BJ (cell line): ENCODE data around the gene TCAF1. TPM values are rescaled to one million over a fixed set of nuclear protein-coding genes. Genes with fewer than 3 reads are reported as not detected.

ENCODE experiments used
- CTCF ChIA-PET: fragments of 350-600 bp; formaldehyde crosslinking; extraction: SDS; loops from one replicate; lab custom pipeline; 2021; ENCODE audit warnings: antibody characterized with exemption, inconsistent platforms; lab: Yijun Ruan, JAX
- POLR2A ChIA-PET: fragments of 300-600 bp; sonication (Branson Sonifier 250); formaldehyde crosslinking; extraction: SDS; loops from one replicate; lab custom pipeline; 2021; ENCODE audit warnings: antibody characterized with exemption; lab: Charles Lee
- DNase-seq: peaks from one replicate; pipeline ENCODE4 v3.0.0-alpha.2; 2011; ENCODE audit warnings: low read depth
- H3K27me3 ChIP-seq: 2 replicates; pipeline ENCODE4 v1.6.0; 2011; ENCODE audit warnings: low read length; ENCODE audit not compliant: control insufficient read depth, insufficient read depth
- H3K36me3 ChIP-seq: 2 replicates; pipeline ENCODE4 v1.5.1; 2011; ENCODE audit warnings: low read length; ENCODE audit not compliant: control insufficient read depth, insufficient read depth
- H3K4me3 ChIP-seq: 2 replicates; pipeline ENCODE4 v1.5.1; 2011; ENCODE audit warnings: low read depth, mild to moderate bottlenecking, control low read depth, low read length
- CTCF ChIP-seq: IDR thresholded peaks from 2 replicates; pipeline ENCODE4 v1.5.1; 2011; ENCODE audit warnings: low read depth, mild to moderate bottlenecking, control low read depth, inconsistent platforms, low read length, moderate library complexity; ENCODE audit not compliant: insufficient read depth
- polyA minus RNA-seq: library from RNA; depleted of rRNA, polyadenylated mRNA; stranded (reverse); fragments of >200 nt; gene quantifications from 2 replicates; pipeline ENCODE4 v1.2.3, GENCODE V29; 2011; rRNA and poly(A)+ RNA removed
- polyA plus RNA-seq: library from polyadenylated mRNA; depleted of rRNA; stranded (reverse); fragments of >200 nt; gene quantifications from 2 replicates; pipeline ENCODE4 v1.2.3, GENCODE V29; 2011; rRNA removed

TCAF1 gene
- polyA plus RNA-seq, result 39.9 and 55.2 TPM in 2 replicates
- 44.4 and 63.6 TPM in 2 replicates for polyA minus RNA-seq

- ChIA-PET CTCF (interaction anchor here (0.6 to 2.9 kb wide), 10 partner anchors 10 to 126 kb away, joined by 3 to 10 read pairs (median 6); partner anchors contain the start of gene OR2F2), POLR2A (interaction anchor here (1.1 kb wide), 1 partner anchor 9 kb away, joined by 5 read pairs; no protein-coding TSS in a partner anchor)
- no peaks in the 10 kb centered on the region for H3K36me3 ChIP-seq
- H3K27me3 ChIP-seq, result no peaks in the 10 kb centered on the region
- peak; percentile 70 for DNase-seq
- peak; percentile 47 for TF ChIP-seq CTCF
- peak within 1 kb of the TSS; percentile 87 for H3K4me3 ChIP-seq
These were observed at the start of gene TCAF1 for GRCh38 chr7:143901668-143902331. TSS of gene TCAF1 (minus strand) at chr7:143902176. CDS start at chr7:143876608, 25,568 bp downstream.

- peaks cover 1% of the 10 kb centered on the region; the same call in 1 of the 2 replicates for H3K27me3 ChIP-seq
- CTCF ChIA-PET, result interaction anchor here (0.8 to 1.2 kb wide), 2 partner anchors 10 to 23 kb away, joined by 3 read pairs; no protein-coding TSS in a partner anchor
- H3K4me3 ChIP-seq, result no peak overlapping the region
- TF ChIP-seq CTCF, result no peak
- DNase-seq, result no peak
- POLR2A ChIA-PET, result no interaction called here
- H3K36me3 ChIP-seq, result no peaks in the 10 kb centered on the region
These were observed 46.8 kb upstream of the TCAF1 start for GRCh38 chr7:143948733-143949132.

GRCh38 chr7:143947111-143947510, 45.1 kb upstream of the TCAF1 start:
- Histone ChIP-seq H3K36me3 (no peaks in the 10 kb centered on the region), H3K27me3 (peaks cover 1% of the 10 kb centered on the region; the same call in 1 of the 2 replicates), H3K4me3 (no peak overlapping the region)
- TF ChIP-seq CTCF, result no peak
- no peak for DNase-seq
- CTCF ChIA-PET, result no interaction called here
- POLR2A ChIA-PET, result no interaction called here

- Histone ChIP-seq H3K27me3 (peaks cover 1% of the 10 kb centered on the region; the same call in 1 of the 2 replicates), H3K36me3 (no peaks in the 10 kb centered on the region), H3K4me3 (no peak overlapping the region)
- DNase-seq, result no peak
- ChIA-PET POLR2A (no interaction called here), CTCF (no interaction called here)
- no peak for TF ChIP-seq CTCF
These were observed 43.4 kb upstream of the TCAF1 start for GRCh38 chr7:143945423-143945822.

- H3K4me3 ChIP-seq, result no peak overlapping the region
- DNase-seq, result no peak
- H3K36me3 ChIP-seq, result no peaks in the 10 kb centered on the region
- POLR2A ChIA-PET, result no interaction called here
- no peak for TF ChIP-seq CTCF
- no peaks in the 10 kb centered on the region for H3K27me3 ChIP-seq
- CTCF ChIA-PET, result interaction anchor here (0.8 kb wide), 1 partner anchor 11 kb away, joined by 3 read pairs; no protein-coding TSS in a partner anchor
These were observed 36.6 kb upstream of the TCAF1 start for GRCh38 chr7:143938379-143939243.
